Neural cell (in vitro differentiated cells): Measurements from ENCODE around the gene CFL2. TPM values are rescaled to one million over a fixed set of nuclear protein-coding genes. Genes with fewer than 3 reads are reported as not detected.

ENCODE experiments used
- H2AFZ ChIP-seq: fragments of 200-600, 300-800 bp; sonication (generic), shearing (Covaris generic); 2 replicates; pipeline ENCODE4 v1.6.0; 2014; ENCODE audit warnings: low read depth, mild to moderate bottlenecking, antibody characterized with exemption, low read length, moderate library complexity
- H3F3A ChIP-seq: fragments of 200-600 bp; shearing (Covaris generic); 2 replicates; pipeline ENCODE4 v1.6.1; 2016; ENCODE audit warnings: mild to moderate bottlenecking, moderate library complexity, mixed read lengths, antibody characterized with exemption, low read length; ENCODE audit not compliant: insufficient read depth, poor library complexity, severe bottlenecking
- H3K27ac ChIP-seq: fragments of 200-600, 300-800 bp; sonication (generic), shearing (Covaris generic); 2 replicates; pipeline ENCODE4 v1.5.1; 2014; ENCODE audit warnings: mild to moderate bottlenecking, low read length, moderate library complexity
- H3K27me3 ChIP-seq: fragments of 300-800, 200-600 bp; sonication (generic), shearing (Covaris generic); 2 replicates; pipeline ENCODE4 v1.6.0; 2014; ENCODE audit warnings: mild to moderate bottlenecking, low read depth, low read length, moderate library complexity; ENCODE audit not compliant: insufficient read depth
- H3K36me3 ChIP-seq: fragments of 300-800, 200-600 bp; sonication (generic), shearing (Covaris generic); 2 replicates; pipeline ENCODE4 v1.5.1; 2014; ENCODE audit warnings: mild to moderate bottlenecking, antibody characterized with exemption, low read length, moderate library complexity; ENCODE audit not compliant: insufficient read depth
- H3K4me2 ChIP-seq: fragments of 300-800, 200-600 bp; sonication (generic), shearing (Covaris generic); 2 replicates; pipeline ENCODE4 v1.6.0; 2014; ENCODE audit warnings: mild to moderate bottlenecking, low read length
- H3K4me3 ChIP-seq: fragments of 300-800, 200-600 bp; sonication (generic), shearing (Covaris generic); 2 replicates; pipeline ENCODE4 v1.5.1; 2014; ENCODE audit warnings: mild to moderate bottlenecking, low read length, moderate library complexity
- H3K79me2 ChIP-seq: fragments of 200-600 bp; shearing (Covaris generic); replicated peaks from 2 replicates; pipeline ENCODE4 v1.6.0; 2014; ENCODE audit warnings: mild to moderate bottlenecking, low read length, moderate library complexity; ENCODE audit not compliant: insufficient read depth
- H3K9ac ChIP-seq: fragments of 300-800, 200-600 bp; sonication (generic), shearing (Covaris generic); 2 replicates; pipeline ENCODE4 v1.6.1; 2016; ENCODE audit warnings: mild to moderate bottlenecking, low read length, mixed read lengths
- H3K9me2 ChIP-seq: fragments of 200-600 bp; shearing (Covaris generic); 2 replicates; pipeline ENCODE4 v1.6.1; 2016; ENCODE audit warnings: mild to moderate bottlenecking, low read length, mixed read lengths; ENCODE audit not compliant: insufficient read depth
- H3K9me3 ChIP-seq: fragments of 200-600, 300-800 bp; sonication (generic), shearing (Covaris generic); 2 replicates; pipeline ENCODE4 v1.6.1; 2016; ENCODE audit warnings: mild to moderate bottlenecking, mixed run types, low read length, moderate library complexity, mixed read lengths
- H4K20me1 ChIP-seq: fragments of 200-600 bp; shearing (Covaris generic); 2 replicates; pipeline ENCODE4 v1.6.1; 2016; ENCODE audit warnings: mild to moderate bottlenecking, mixed run types; ENCODE audit not compliant: insufficient read depth
- EP300 ChIP-seq: fragments of 450-650 bp; conservative IDR thresholded peaks from 2 replicates; pipeline ENCODE4 v1.6.1; 2014; ENCODE audit warnings: antibody characterized with exemption, mild to moderate bottlenecking, moderate library complexity; ENCODE audit not compliant: poor library complexity, severe bottlenecking
- EZH2 ChIP-seq: fragments of 200-600, 300-800 bp; shearing (Covaris generic), sonication (generic); IDR thresholded peaks from 2 replicates; pipeline ENCODE4 v1.6.1; 2014; ENCODE audit warnings: antibody characterized with exemption, low read length, borderline replicate concordance, mild to moderate bottlenecking; ENCODE audit not compliant: insufficient read depth, poor library complexity, severe bottlenecking
- MXI1 ChIP-seq: fragments of 450-650 bp; conservative IDR thresholded peaks from 2 replicates; pipeline ENCODE4 v1.6.1; 2014; ENCODE audit warnings: antibody characterized with exemption, mild to moderate bottlenecking; ENCODE audit not compliant: poor library complexity, severe bottlenecking
- POLR2AphosphoS5 ChIP-seq: IDR thresholded peaks from 2 replicates; pipeline ENCODE4 v1.6.1; 2012
- RAD21 ChIP-seq: fragments of 450-650 bp; conservative IDR thresholded peaks from 2 replicates; pipeline ENCODE4 v1.6.1; 2014; ENCODE audit warnings: antibody characterized with exemption, mild to moderate bottlenecking, moderate library complexity
- SMC3 ChIP-seq: fragments of 450-650 bp; conservative IDR thresholded peaks from 2 replicates; pipeline ENCODE4 v1.6.1; 2014; ENCODE audit warnings: antibody characterized with exemption, mild to moderate bottlenecking, moderate library complexity; ENCODE audit not compliant: poor library complexity
- TAF1 ChIP-seq: IDR thresholded peaks from 2 replicates; pipeline ENCODE4 v1.6.1; 2012; ENCODE audit warnings: low read depth
- polyA plus RNA-seq: library from polyadenylated mRNA; depleted of rRNA; stranded (reverse); fragments of >200 nt; gene quantifications from 2 replicates; pipeline ENCODE4 v1.2.3, GENCODE V29; 2014
- TF ChIP-seq, protein P1 (sequence below): IDR thresholded peaks from 2 replicates; pipeline ENCODE4 v1.6.1; 2012; ENCODE audit warnings: borderline replicate concordance
- TF ChIP-seq, protein P2 (sequence below): fragments of 450-650 bp; IDR thresholded peaks from 2 replicates; pipeline ENCODE4 v1.5.1; 2014; ENCODE audit warnings: antibody characterized with exemption, mild to moderate bottlenecking, moderate library complexity; ENCODE audit not compliant: poor library complexity, severe bottlenecking

Gene CFL2
- polyA plus RNA-seq, 1 donor from 2014 or later, result 37.8 TPM

DNA sequence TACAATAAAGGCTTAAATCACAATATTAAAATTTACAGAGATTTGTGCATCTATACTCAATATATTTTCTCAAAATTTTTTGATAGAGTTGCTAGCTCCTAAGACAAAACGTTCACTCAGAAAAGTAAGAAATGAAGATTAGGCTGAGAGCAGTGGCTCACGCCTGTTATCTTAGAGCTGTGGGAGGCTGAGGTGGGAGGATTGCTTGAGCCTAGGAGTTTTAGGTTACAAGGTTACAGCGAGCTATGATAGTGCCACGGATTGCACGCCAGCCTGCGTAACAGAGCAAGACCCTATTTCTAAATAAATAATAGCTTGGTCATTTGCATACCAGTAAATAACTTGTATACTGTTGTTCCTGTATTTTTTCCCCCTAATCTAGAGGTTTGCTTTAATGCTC, 35.0 kb upstream of the CFL2 start:
- no peaks in the 10 kb centered on the region for H4K20me1 ChIP-seq
- no peak overlapping the region for H2AFZ ChIP-seq
- no peaks in the 10 kb centered on the region for H3F3A ChIP-seq
- TF ChIP-seq EZH2, result no peak
- TF ChIP-seq, protein P1, sequence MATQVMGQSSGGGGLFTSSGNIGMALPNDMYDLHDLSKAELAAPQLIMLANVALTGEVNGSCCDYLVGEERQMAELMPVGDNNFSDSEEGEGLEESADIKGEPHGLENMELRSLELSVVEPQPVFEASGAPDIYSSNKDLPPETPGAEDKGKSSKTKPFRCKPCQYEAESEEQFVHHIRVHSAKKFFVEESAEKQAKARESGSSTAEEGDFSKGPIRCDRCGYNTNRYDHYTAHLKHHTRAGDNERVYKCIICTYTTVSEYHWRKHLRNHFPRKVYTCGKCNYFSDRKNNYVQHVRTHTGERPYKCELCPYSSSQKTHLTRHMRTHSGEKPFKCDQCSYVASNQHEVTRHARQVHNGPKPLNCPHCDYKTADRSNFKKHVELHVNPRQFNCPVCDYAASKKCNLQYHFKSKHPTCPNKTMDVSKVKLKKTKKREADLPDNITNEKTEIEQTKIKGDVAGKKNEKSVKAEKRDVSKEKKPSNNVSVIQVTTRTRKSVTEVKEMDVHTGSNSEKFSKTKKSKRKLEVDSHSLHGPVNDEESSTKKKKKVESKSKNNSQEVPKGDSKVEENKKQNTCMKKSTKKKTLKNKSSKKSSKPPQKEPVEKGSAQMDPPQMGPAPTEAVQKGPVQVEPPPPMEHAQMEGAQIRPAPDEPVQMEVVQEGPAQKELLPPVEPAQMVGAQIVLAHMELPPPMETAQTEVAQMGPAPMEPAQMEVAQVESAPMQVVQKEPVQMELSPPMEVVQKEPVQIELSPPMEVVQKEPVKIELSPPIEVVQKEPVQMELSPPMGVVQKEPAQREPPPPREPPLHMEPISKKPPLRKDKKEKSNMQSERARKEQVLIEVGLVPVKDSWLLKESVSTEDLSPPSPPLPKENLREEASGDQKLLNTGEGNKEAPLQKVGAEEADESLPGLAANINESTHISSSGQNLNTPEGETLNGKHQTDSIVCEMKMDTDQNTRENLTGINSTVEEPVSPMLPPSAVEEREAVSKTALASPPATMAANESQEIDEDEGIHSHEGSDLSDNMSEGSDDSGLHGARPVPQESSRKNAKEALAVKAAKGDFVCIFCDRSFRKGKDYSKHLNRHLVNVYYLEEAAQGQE, result no peak
- no peak for TF ChIP-seq EP300
- TF ChIP-seq, protein P2, sequence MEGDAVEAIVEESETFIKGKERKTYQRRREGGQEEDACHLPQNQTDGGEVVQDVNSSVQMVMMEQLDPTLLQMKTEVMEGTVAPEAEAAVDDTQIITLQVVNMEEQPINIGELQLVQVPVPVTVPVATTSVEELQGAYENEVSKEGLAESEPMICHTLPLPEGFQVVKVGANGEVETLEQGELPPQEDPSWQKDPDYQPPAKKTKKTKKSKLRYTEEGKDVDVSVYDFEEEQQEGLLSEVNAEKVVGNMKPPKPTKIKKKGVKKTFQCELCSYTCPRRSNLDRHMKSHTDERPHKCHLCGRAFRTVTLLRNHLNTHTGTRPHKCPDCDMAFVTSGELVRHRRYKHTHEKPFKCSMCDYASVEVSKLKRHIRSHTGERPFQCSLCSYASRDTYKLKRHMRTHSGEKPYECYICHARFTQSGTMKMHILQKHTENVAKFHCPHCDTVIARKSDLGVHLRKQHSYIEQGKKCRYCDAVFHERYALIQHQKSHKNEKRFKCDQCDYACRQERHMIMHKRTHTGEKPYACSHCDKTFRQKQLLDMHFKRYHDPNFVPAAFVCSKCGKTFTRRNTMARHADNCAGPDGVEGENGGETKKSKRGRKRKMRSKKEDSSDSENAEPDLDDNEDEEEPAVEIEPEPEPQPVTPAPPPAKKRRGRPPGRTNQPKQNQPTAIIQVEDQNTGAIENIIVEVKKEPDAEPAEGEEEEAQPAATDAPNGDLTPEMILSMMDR, result no peak
- no peak for TF ChIP-seq MXI1
- no peak for TF ChIP-seq SMC3
- no peak for TF ChIP-seq POLR2AphosphoS5
- no peak for TF ChIP-seq RAD21
- no peak for TF ChIP-seq TAF1
- H3K27ac ChIP-seq, result no peak overlapping the region
- H3K36me3 ChIP-seq, result peaks cover 5% of the 10 kb centered on the region
- H3K9ac ChIP-seq, result no peak overlapping the region
- no peak overlapping the region for H3K4me3 ChIP-seq
- no peak overlapping the region for H3K4me2 ChIP-seq
- H3K27me3 ChIP-seq, result no peaks in the 10 kb centered on the region
- H3K79me2 ChIP-seq, result no peaks in the 10 kb centered on the region
- H3K9me3 ChIP-seq, result no peaks in the 10 kb centered on the region
- no peaks in the 10 kb centered on the region for H3K9me2 ChIP-seq

DNA sequence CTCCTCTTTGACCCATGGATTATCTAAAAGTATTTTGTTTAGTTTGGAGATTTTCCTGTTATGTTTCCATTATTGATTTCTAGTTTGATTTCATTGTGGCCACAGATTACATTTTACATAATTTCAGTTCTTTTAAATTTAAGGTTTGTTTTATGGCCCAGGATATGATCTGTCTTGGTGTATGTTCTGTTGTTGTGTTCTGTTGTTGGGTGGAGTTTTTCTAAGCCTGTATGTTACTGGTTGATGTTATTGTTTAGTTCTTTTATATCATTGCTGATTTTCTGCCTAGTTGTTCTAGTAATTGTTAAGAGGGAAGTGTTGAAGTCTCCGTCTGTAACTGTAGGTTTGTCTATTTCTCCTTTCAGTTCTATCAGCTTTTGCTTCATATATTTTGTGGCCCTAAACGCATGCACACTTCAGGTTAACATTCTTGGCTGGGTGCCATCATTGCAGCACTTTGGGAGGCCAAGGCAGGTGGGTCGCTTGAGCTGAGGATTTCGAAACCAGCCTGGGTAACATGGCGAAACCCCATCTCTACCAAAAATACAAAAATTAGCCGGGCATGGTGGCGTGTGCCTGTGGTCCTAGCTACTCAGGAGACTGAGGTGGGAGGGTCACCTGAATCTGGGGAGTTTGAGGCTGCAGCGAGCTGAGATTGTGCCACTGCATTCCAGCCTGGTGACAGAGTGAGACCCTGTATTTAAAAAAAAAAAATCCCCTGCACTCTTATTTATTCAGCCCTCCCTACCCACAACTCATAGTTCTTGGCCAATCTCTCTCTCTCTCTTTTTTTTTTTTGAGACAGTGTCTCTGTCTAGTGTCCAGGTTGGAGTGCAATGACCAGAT, 28.1 kb upstream of the CFL2 start:
- TF ChIP-seq POLR2AphosphoS5, result no peak
- TF ChIP-seq, protein P1, result no peak
- TF ChIP-seq TAF1, result no peak
- TF ChIP-seq RAD21, result no peak
- TF ChIP-seq EP300, result no peak
- no peak for TF ChIP-seq SMC3
- TF ChIP-seq, protein P2, result no peak
- TF ChIP-seq MXI1, result no peak
- no peak for TF ChIP-seq EZH2
- Histone ChIP-seq H3K9me3 (no peaks in the 10 kb centered on the region), H3F3A (no peaks in the 10 kb centered on the region), H3K4me2 (no peak overlapping the region), H3K79me2 (no peaks in the 10 kb centered on the region), H3K9me2 (no peaks in the 10 kb centered on the region), H3K4me3 (no peak overlapping the region), H3K27me3 (no peaks in the 10 kb centered on the region), H3K9ac (no peak overlapping the region), H4K20me1 (no peaks in the 10 kb centered on the region), H2AFZ (no peak overlapping the region), H3K27ac (no peak overlapping the region), H3K36me3 (no peaks in the 10 kb centered on the region)
